ENCODE results near the gene GADD45A.

DNA sequence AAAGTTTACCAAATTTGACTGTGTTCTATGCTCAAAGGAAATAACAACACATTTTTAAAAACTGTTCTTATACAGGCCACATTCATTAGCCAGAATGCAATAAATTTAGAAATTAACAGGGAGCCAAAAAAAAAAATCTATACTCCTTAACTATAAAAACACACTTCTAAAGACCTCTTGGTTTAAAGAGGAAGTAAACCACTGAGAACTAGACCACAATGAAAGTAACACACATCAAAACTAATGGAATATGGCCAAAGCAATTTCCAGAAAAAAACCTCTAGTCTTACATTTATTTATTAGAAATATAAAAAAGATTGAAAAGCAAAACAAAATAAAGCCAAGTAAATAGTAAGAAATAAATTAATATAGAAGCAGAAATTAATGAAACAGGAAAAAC, 48.9 kb upstream of the GADD45A start:
- TF ChIP-seq, protein P1, sequence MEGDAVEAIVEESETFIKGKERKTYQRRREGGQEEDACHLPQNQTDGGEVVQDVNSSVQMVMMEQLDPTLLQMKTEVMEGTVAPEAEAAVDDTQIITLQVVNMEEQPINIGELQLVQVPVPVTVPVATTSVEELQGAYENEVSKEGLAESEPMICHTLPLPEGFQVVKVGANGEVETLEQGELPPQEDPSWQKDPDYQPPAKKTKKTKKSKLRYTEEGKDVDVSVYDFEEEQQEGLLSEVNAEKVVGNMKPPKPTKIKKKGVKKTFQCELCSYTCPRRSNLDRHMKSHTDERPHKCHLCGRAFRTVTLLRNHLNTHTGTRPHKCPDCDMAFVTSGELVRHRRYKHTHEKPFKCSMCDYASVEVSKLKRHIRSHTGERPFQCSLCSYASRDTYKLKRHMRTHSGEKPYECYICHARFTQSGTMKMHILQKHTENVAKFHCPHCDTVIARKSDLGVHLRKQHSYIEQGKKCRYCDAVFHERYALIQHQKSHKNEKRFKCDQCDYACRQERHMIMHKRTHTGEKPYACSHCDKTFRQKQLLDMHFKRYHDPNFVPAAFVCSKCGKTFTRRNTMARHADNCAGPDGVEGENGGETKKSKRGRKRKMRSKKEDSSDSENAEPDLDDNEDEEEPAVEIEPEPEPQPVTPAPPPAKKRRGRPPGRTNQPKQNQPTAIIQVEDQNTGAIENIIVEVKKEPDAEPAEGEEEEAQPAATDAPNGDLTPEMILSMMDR (conservative IDR thresholded peaks at IDR 0.05; ENCODE audit: low read depth, low read length), result no peak
- TF ChIP-seq EZH2phosphoT487 (IDR thresholded peaks at IDR 0.05; ENCODE audit: borderline replicate concordance, low read length), result no peak

All from PC-3 (cell line).